ENCODE data around the gene DYRK1A.

The DYRK1A gene

DNA sequence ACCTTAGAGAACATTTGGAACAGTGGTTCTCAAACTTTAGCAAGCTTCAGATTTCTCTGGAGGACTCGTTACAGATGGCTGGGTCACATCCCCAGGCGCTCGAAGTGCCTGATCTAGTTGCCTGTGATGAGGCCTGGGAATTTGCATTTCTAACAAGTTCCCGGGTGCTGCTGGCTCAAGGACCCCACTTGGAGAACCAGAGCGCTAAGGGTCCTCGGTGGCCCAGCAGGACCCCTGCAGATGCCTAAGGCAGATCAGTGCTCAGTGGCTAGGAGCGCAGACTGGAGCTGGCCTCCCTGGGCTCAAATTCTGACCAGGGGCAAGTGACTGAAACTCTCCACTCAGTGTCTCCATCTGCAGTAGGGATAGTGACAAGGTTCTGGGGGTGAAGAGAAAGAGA lies 208.2 kb downstream of the DYRK1A start:
- no peak for DNase-seq

DNA sequence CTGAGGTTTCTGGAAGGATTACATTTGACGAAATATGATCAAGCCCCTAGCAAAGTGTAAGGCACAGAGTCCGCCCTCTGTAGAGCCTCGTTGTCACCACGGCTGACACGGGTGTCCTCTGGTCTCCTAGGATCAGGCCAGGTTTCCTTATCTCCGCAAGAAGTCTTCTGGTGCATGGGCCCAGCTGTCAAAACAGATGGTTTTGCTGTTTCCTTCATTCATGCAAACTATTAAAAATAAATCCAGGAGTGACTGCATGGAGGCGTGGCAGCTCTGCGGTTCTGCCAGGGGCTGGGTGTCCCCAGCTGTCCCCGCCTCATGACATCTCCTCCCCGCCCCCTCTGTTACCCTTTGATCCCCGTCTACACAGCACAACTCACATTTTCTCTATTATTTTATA lies 209.0 kb downstream of the DYRK1A start:
- DNase-seq, result no peak

Data from NCI-H1930 (cell line).